GM12875 (cell line): ENCODE data around the gene DGKH.
"Not testable (repeated sequence)": the region's sequence is repeated elsewhere in the genome, so short reads cannot be mapped to it uniquely, and the experiment has no call there.

Source experiments
- H3K4me3 ChIP-seq: one replicate; pipeline ENCODE4 v1.5.1; 2011; ENCODE audit warnings: low read depth, low read length, control low read depth
- CTCF ChIP-seq: IDR thresholded peaks from 2 replicates; pipeline ENCODE4 v1.5.1; 2011; ENCODE audit warnings: low read depth, mild to moderate bottlenecking, control low read depth, inconsistent platforms, low read length, moderate library complexity, borderline replicate concordance; ENCODE audit not compliant: insufficient read depth

DGKH gene

GRCh38 chr13:42153199-42154113 is 105.0 kb downstream of the DGKH start:
- no peak overlapping the region for H3K4me3 ChIP-seq
- TF ChIP-seq CTCF, result no peak

- no peak for TF ChIP-seq CTCF
- no peak overlapping the region for H3K4me3 ChIP-seq
Observed at GRCh38 chr13:42155251-42155650, 106.8 kb downstream of the DGKH start.

GRCh38 chr13:42163338-42163737 is 114.9 kb downstream of the DGKH start:
- H3K4me3 ChIP-seq, result not testable (repeated sequence)

- H3K4me3 ChIP-seq, result not testable (repeated sequence)
Observed at GRCh38 chr13:42163910-42164309, 115.5 kb downstream of the DGKH start.

GRCh38 chr13:42164557-42165125 is 116.2 kb downstream of the DGKH start:
- no peak overlapping the region for H3K4me3 ChIP-seq
- TF ChIP-seq CTCF, result no peak

GRCh38 chr13:42168496-42168895 is 120.0 kb downstream of the DGKH start:
- no peak for TF ChIP-seq CTCF
- H3K4me3 ChIP-seq, result no peak overlapping the region

- no peak overlapping the region for H3K4me3 ChIP-seq
- TF ChIP-seq CTCF, result no peak
Observed at GRCh38 chr13:42170029-42170428, 121.6 kb downstream of the DGKH start.

- H3K4me3 ChIP-seq, result no peak overlapping the region
- no peak for TF ChIP-seq CTCF
Observed at GRCh38 chr13:42173789-42174343, 125.4 kb downstream of the DGKH start.
